ENCODE measurements around the gene GPR173.

The GPR173 gene

GRCh38 chrX:53072418-53073114 lies 24.0 kb downstream of the GPR173 start:
- H3K4me3 ChIP-seq (ENCODE audit: low read length), result peak overlapping the region; percentile 49
- H3K9ac ChIP-seq (ENCODE audit: low read length), result no peak overlapping the region
- H3K36me3 ChIP-seq (ENCODE audit: control insufficient read depth, insufficient read depth, low read length), result no peaks in the 10 kb centered on the region
- H3K4me1 ChIP-seq (ENCODE audit: control insufficient read depth, insufficient read depth, low read length), result peaks cover 2% of the 10 kb centered on the region
- H3K27ac ChIP-seq (ENCODE audit: low read depth, low read length), result peak overlapping the region; percentile 76
- H3K27me3 ChIP-seq (ENCODE audit: control insufficient read depth, insufficient read depth, low read length), result no peaks in the 10 kb centered on the region

GRCh38 chrX:53073115-53073586 lies 24.6 kb downstream of the GPR173 start:
- H3K4me3 ChIP-seq (ENCODE audit: low read length), result no peak overlapping the region
- H3K27me3 ChIP-seq (ENCODE audit: control insufficient read depth, insufficient read depth, low read length), result no peaks in the 10 kb centered on the region
- H3K4me1 ChIP-seq (ENCODE audit: control insufficient read depth, insufficient read depth, low read length), result peaks cover 2% of the 10 kb centered on the region
- no peaks in the 10 kb centered on the region for H3K36me3 ChIP-seq (ENCODE audit: control insufficient read depth, insufficient read depth, low read length)
- H3K27ac ChIP-seq (ENCODE audit: low read depth, low read length), result peak overlapping the region; percentile 76
- H3K9ac ChIP-seq (ENCODE audit: low read length), result no peak overlapping the region

DNA sequence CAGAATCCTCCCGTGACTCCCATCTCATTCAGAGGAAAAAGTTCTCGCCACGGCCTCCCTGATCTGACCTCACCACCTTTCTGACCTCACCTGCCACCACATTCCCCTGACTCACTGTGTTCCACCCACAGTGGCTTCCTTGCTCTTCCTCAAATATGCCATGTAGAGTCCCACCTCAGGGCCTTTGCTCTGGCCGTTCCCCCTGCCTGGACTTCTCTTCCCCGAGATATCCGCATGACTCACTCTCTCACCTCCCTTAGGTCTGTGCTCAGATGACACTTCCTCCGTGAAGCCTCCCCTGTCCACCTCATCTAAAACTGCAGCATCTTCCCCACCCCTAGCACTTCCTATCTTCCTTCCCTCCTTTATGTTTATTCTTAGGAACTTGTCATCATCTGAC lies 26.4 kb downstream of the GPR173 start:
- Histone ChIP-seq H3K27ac (ENCODE audit: low read depth, low read length) (no peak overlapping the region), H3K4me3 (ENCODE audit: low read length) (no peak overlapping the region), H3K4me1 (ENCODE audit: control insufficient read depth, insufficient read depth, low read length) (peaks cover 2% of the 10 kb centered on the region), H3K27me3 (ENCODE audit: control insufficient read depth, insufficient read depth, low read length) (no peaks in the 10 kb centered on the region), H3K36me3 (ENCODE audit: control insufficient read depth, insufficient read depth, low read length) (no peaks in the 10 kb centered on the region), H3K9ac (ENCODE audit: low read length) (no peak overlapping the region)

GRCh38 chrX:53076671-53077070 lies 28.1 kb downstream of the GPR173 start:
- Histone ChIP-seq H3K27me3 (ENCODE audit: control insufficient read depth, insufficient read depth, low read length) (no peaks in the 10 kb centered on the region), H3K9ac (ENCODE audit: low read length) (no peak overlapping the region), H3K27ac (ENCODE audit: low read depth, low read length) (no peak overlapping the region), H3K4me1 (ENCODE audit: control insufficient read depth, insufficient read depth, low read length) (peaks cover 2% of the 10 kb centered on the region), H3K4me3 (ENCODE audit: low read length) (no peak overlapping the region), H3K36me3 (ENCODE audit: control insufficient read depth, insufficient read depth, low read length) (no peaks in the 10 kb centered on the region)

- H3K9ac ChIP-seq (ENCODE audit: low read length), result no peak overlapping the region
- no peak overlapping the region for H3K27ac ChIP-seq (ENCODE audit: low read depth, low read length)
- H3K4me3 ChIP-seq (ENCODE audit: low read length), result no peak overlapping the region
- H3K27me3 ChIP-seq (ENCODE audit: control insufficient read depth, insufficient read depth, low read length), result no peaks in the 10 kb centered on the region
- H3K4me1 ChIP-seq (ENCODE audit: control insufficient read depth, insufficient read depth, low read length), result no peaks in the 10 kb centered on the region
- no peaks in the 10 kb centered on the region for H3K36me3 ChIP-seq (ENCODE audit: control insufficient read depth, insufficient read depth, low read length)
Observed at GRCh38 chrX:53077207-53078197, 28.9 kb downstream of the GPR173 start.

DNA sequence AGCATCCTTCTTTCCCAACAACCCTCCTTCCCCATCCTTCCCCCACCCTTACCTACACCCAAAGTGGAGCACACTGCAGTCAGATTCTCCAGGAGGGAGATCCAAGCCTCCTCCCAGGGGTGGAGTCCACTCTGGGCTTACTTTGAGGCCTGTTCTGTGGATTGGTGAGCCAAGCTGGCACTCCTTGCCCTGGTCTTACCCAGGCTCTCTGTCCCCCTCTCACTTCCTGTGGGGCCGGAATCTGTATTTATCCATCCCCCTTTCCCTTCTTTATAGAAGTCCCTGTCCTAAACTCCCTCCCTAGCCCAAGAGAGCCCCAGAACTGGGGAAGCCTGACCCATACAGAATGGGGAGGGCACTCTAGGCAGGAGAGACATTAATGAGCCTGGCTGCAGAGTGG lies 30.4 kb downstream of the GPR173 start:
- H3K27ac ChIP-seq (ENCODE audit: low read depth, low read length), result no peak overlapping the region
- H3K4me3 ChIP-seq (ENCODE audit: low read length), result no peak overlapping the region
- H3K9ac ChIP-seq (ENCODE audit: low read length), result no peak overlapping the region
- peaks cover 2% of the 10 kb centered on the region for H3K4me1 ChIP-seq (ENCODE audit: control insufficient read depth, insufficient read depth, low read length)
- no peaks in the 10 kb centered on the region for H3K36me3 ChIP-seq (ENCODE audit: control insufficient read depth, insufficient read depth, low read length)
- no peaks in the 10 kb centered on the region for H3K27me3 ChIP-seq (ENCODE audit: control insufficient read depth, insufficient read depth, low read length)

GRCh38 chrX:53080628-53081580 lies 32.3 kb downstream of the GPR173 start:
- Histone ChIP-seq H3K4me1 (ENCODE audit: control insufficient read depth, insufficient read depth, low read length) (peaks cover 2% of the 10 kb centered on the region), H3K4me3 (ENCODE audit: low read length) (no peak overlapping the region), H3K36me3 (ENCODE audit: control insufficient read depth, insufficient read depth, low read length) (no peaks in the 10 kb centered on the region), H3K27ac (ENCODE audit: low read depth, low read length) (peak overlapping the region; percentile 83), H3K9ac (ENCODE audit: low read length) (no peak overlapping the region), H3K27me3 (ENCODE audit: control insufficient read depth, insufficient read depth, low read length) (no peaks in the 10 kb centered on the region)

DNA sequence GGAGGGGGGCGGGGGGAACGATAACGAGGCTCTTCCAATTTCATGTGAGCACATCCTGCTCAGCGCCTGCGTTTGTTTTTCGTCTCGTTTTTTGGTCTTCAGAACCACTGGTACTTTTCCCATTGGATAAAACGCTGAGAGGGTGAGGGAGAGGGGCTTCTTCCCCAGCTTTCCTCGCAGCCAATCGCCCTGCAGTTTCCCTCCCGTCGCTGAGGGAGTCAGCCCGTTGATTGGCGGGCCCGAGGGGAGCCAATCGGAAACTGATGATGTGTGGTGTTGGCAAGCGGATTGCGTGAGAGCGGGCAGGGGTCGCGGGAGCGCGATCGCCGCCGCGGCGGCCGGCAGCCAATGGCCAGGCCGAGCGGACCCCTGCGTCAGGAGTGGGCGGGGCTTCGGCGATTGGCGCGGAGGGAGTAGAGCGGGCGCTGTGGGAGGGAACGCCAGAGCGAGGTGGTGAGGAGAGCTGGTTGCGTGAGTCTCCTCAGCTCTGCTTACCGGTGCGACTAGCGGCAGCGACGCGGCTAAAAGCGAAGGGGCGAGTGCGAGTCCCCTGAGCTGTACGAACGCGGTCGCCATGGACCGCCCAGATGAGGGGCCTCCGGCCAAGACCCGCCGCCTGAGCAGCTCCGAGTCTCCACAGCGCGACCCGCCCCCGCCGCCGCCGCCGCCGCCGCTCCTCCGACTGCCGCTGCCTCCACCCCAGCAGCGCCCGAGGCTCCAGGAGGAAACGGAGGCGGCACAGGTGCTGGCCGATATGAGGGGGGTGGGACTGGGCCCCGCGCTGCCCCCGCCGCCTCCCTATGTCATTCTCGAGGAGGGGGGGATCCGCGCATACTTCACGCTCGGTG lies 33.6 kb downstream of the GPR173 start, which contains the start of gene TSPYL2:
TSS of gene TSPYL2 (plus strand) at position 443 of the 848 bp plus-strand sequence. CDS start at position 575, 132 bp downstream.
- Histone ChIP-seq H3K36me3 (ENCODE audit: control insufficient read depth, insufficient read depth, low read length) (no peaks in the 10 kb centered on the region), H3K27me3 (ENCODE audit: control insufficient read depth, insufficient read depth, low read length) (peaks cover 2% of the 10 kb centered on the region), H3K9ac (ENCODE audit: low read length) (peak within 1 kb of the TSS; percentile 49), H3K4me3 (ENCODE audit: low read length) (peak within 1 kb of the TSS; percentile 69), H3K27ac (ENCODE audit: low read depth, low read length) (peak within 1 kb of the TSS; percentile 91), H3K4me1 (ENCODE audit: control insufficient read depth, insufficient read depth, low read length) (peaks cover 4% of the 10 kb centered on the region)

GRCh38 chrX:53082773-53083616 lies 34.4 kb downstream of the GPR173 start:
- Histone ChIP-seq H3K27ac (ENCODE audit: low read depth, low read length) (peak overlapping the region; percentile 91), H3K36me3 (ENCODE audit: control insufficient read depth, insufficient read depth, low read length) (no peaks in the 10 kb centered on the region), H3K9ac (ENCODE audit: low read length) (peak overlapping the region; percentile 49), H3K4me1 (ENCODE audit: control insufficient read depth, insufficient read depth, low read length) (peaks cover 4% of the 10 kb centered on the region), H3K4me3 (ENCODE audit: low read length) (peak overlapping the region; percentile 69), H3K27me3 (ENCODE audit: control insufficient read depth, insufficient read depth, low read length) (peaks cover 4% of the 10 kb centered on the region)

DNA sequence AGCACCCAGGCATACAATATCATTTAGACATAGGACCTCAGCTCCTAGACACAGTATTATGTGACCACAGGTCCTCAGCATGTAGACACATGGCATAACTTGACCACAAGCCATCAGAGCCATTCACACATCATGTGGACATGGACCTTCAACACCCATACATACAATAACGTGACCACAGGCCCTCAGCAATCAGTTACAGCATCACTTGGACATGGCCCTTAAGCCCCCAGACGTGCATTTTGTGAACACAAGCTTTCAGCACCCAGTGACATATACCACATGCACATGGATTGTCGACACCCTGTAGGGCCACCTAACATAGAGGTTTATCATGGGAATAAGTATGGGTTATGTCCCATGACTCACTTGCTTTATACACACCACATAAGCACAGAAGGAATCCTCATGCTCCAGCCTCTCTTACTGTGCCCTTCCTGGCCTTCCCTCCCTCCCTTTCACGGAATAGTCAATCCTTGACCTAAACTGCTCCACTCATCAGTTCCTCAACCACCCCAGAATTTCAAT lies 35.5 kb downstream of the GPR173 start:
- no peak overlapping the region for H3K27ac ChIP-seq (ENCODE audit: low read depth, low read length)
- no peak overlapping the region for H3K9ac ChIP-seq (ENCODE audit: low read length)
- H3K27me3 ChIP-seq (ENCODE audit: control insufficient read depth, insufficient read depth, low read length), result peaks cover 4% of the 10 kb centered on the region
- H3K4me3 ChIP-seq (ENCODE audit: low read length), result no peak overlapping the region
- H3K4me1 ChIP-seq (ENCODE audit: control insufficient read depth, insufficient read depth, low read length), result peaks cover 4% of the 10 kb centered on the region
- no peaks in the 10 kb centered on the region for H3K36me3 ChIP-seq (ENCODE audit: control insufficient read depth, insufficient read depth, low read length)

Data from rectal smooth muscle tissue (tissue), 1 donor.